ENCODE measurements around the gene SMYD3. TPM values are rescaled to one million over a fixed set of nuclear protein-coding genes. Genes with fewer than 3 reads are reported as not detected.

The SMYD3 gene
- total and polyA plus RNA-seq, 9 of the 15 experiments (the other 6 are each of a cell fraction or from before 2014, with no cell fraction given): 128 to 440 (median 197) TPM

GRCh38 chr1:246153796-246154212 lies 353.3 kb downstream of the SMYD3 start (continued):
- TF ChIP-seq ZNF174 (CRISPR knock-in tag; IDR thresholded peaks at IDR 0.05): 0 out of 2 replicates have a peak, but pooled peaks have one; percentile 80
- no peak for TF ChIP-seq SMAD1 (IDR thresholded peaks at IDR 0.05; ENCODE audit: low read depth, low read length, partially characterized antibody)
- no peak; the same call in 1 of the 2 replicates for TF ChIP-seq E4F1 (CRISPR knock-in tag; IDR thresholded peaks at IDR 0.05; ENCODE audit: borderline replicate concordance)
- no peak for TF ChIP-seq NFYB (IDR thresholded peaks at IDR 0.05; ENCODE audit: extremely low read depth, insufficient read length)
- no peak for TF ChIP-seq ZZZ3 (IDR thresholded peaks at IDR 0.05)
- TF ChIP-seq CHD2 (IDR thresholded peaks at IDR 0.05; ENCODE audit: low read depth, low read length): no peak
- TF ChIP-seq FOXJ3 (CRISPR knock-in tag; IDR thresholded peaks at IDR 0.05): no peak
- TF ChIP-seq ZNF239 (CRISPR knock-in tag; IDR thresholded peaks at IDR 0.05): no peak
- no peak for TF ChIP-seq NCOA1 (IDR thresholded peaks at IDR 0.05; ENCODE audit: low read depth)
- TF ChIP-seq RAD51 (IDR thresholded peaks at IDR 0.05; ENCODE audit: borderline replicate concordance, low read depth): no peak
- TF ChIP-seq ZNF830 (CRISPR knock-in tag; IDR thresholded peaks at IDR 0.05): no peak
- no peak for TF ChIP-seq PML (IDR thresholded peaks at IDR 0.05; ENCODE audit: low read length)
- no peak for TF ChIP-seq POU5F1 (IDR thresholded peaks at IDR 0.05; ENCODE audit: borderline replicate concordance, low read depth, low read length, partially characterized antibody)
- TF ChIP-seq USF1 (CRISPR knock-in tag; IDR thresholded peaks at IDR 0.05): no peak
- no peak for TF ChIP-seq RFX5 (IDR thresholded peaks at IDR 0.05; ENCODE audit: low read depth, low read length)
- no peak for TF ChIP-seq MAX (CRISPR knock-in tag; IDR thresholded peaks at IDR 0.05)
- TF ChIP-seq ELK3 (CRISPR knock-in tag; IDR thresholded peaks at IDR 0.05): no peak
- peak; percentile 45 for TF ChIP-seq CBFA2T3 (IDR thresholded peaks at IDR 0.05)
- no peak for TF ChIP-seq PCBP2 (IDR thresholded peaks at IDR 0.05; ENCODE audit: low read depth, low read length, poor library complexity, severe bottlenecking)
- no peak for TF ChIP-seq RREB1 (CRISPR knock-in tag; IDR thresholded peaks at IDR 0.05)

All from K562 (cell line).